NCI-H526 (cell line): Measurements from ENCODE around the gene COL25A1.
"Not testable (repeated sequence)": the region's sequence is repeated elsewhere in the genome, so short reads cannot be mapped to it uniquely, and the experiment has no call there.

Source experiments
- DNase-seq, 2 experiments: peaks; one replicate each; lab custom pipeline; 2025; lab: John Stamatoyannopoulos, UW

The COL25A1 gene

DNA sequence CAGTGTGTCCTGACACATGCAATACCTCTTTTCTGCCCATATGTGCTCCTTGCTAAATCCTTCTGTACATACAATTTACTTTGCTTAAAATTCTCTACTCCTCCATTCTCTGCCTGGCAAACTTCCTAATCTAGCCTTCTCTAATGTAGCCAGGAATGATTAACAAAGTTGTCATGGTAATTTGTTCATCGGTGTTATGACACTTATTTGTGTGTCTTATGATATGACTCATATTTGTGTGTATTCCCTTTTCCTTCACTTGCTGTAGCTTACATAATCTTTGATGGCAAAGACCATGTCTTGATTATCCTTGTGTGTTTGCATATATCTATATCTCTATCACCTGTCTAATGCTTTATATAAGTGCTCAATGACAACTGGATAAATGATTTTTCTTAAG is 133.3 kb downstream of the COL25A1 start:
- no peak for DNase-seq

DNA sequence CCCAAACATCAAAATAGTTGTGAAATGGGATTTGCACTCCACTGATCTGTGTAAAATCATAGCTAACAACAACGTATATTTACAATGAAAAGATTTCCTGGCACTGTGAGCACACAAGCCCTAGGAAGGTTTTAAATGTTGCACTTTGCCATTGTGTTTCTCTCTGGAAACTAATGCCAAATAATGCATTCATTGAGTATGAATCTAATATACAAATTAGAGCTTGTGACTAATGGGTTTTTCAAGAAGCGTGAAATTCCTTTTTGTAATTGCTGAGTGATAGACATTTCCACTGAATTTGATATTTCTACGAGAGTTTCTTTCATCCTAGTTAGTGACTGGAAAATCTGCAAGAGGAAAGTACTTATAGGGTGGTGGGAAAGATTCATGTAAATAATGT is 135.9 kb downstream of the COL25A1 start:
- no peak for DNase-seq

GRCh38 chr4:109166126-109166525 is 136.3 kb downstream of the COL25A1 start:
- DNase-seq: no peak

- peak; percentile 35 to 47 for DNase-seq
Measured at GRCh38 chr4:109164011-109164410, 138.4 kb downstream of the COL25A1 start.

DNA sequence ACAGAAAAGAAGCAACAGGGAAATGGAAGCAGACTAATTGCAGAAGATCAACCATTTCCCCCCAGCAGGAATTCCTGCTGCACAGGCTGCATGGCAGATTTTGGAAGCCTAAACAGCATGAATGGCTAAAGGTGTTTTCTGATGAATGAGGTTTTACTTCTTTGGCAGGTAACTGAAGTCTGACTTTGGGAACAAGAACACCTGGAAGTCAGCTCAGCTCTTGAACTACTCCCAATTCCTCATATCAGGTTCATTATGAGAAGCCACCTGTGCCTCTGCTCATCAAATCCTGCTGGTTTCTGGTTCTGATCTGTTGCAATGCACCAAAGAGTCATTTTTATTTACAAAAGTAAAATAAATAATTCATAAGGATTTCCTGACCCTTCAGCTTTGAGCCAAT is 139.0 kb downstream of the COL25A1 start:
- DNase-seq: no peak

DNA sequence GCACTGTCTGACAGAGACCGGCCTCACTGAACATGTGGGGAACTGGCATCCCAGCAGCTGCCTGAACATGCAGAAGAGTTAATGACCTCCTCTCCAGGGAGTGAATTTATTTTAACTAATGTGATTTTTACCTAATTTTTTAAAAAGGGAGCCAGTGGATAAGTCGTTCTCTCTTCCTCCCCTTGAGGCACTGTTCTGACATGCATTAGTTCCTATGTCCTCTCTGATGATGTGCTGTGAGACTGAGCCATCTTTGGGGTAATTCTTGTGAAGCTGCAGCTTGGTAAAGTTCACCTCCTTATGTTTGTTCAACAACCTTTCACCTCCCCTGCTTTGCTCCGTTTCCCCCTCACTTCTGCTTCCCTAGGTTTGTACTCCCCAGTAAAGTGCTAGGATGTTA is 139.7 kb downstream of the COL25A1 start:
- DNase-seq: no peak

DNA sequence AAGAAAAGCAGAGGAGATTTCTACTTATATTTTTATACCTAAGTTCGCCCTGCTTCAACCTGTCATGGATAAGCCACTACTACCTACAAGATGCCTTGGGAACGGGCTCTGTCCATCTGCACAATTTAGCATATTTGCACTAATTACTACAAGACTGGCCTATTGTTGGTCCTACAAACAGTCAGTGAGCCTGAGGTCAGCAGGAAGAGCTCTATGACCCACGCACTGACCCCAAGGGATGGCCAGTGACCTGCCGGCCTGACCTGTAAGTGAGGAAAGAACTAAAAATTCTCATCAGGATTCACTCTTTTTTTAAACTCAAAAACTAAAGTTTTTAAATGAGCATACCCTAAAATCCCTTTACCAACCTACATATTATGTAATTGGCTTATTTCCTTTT is 142.0 kb downstream of the COL25A1 start:
- no peak for DNase-seq

- no peak for DNase-seq
Measured at GRCh38 chr4:109157696-109158095, 144.8 kb downstream of the COL25A1 start.

- no peak for DNase-seq
Measured at GRCh38 chr4:109157205-109157604, 145.3 kb downstream of the COL25A1 start.

DNA sequence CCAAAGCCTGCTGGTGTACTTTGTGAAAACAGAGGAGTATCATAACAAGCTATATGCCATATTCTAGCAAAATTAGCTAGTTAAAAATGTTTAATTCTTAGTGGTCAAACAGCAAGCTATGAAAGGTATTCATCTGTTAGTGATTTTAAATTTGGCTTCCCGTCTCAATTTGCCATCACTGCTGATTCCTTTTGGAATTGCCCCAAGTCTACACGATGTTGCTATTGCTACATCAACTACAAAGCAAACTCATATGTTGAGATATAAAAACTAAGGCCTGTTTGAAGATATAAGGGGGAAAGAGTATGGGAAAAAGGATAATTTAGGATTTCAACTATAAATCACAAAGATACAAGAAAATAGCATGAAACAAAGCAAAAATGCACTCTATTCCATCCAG is 146.1 kb downstream of the COL25A1 start:
- DNase-seq: no peak

GRCh38 chr4:109155682-109156283 is 146.7 kb downstream of the COL25A1 start:
- DNase-seq: no peak

DNA sequence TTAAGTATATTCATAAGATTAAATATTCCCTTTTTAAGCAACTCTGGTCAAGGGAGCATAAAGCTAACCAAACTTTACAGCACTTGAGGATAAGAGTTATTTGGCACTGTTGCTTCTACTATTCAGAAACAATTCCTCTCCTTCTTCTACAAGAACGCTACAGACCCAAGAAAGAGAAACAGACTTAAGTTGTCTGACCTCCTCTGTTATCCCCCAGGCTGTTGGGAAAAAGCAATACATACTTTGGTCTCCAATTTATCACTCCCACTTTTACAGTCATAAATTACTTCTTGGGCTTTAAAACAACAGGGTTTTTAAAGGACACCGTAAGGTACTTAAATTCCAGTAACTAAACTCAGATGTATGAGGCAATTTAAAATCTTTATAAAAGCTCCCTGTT is 147.4 kb downstream of the COL25A1 start:
- no peak for DNase-seq

GRCh38 chr4:109154424-109154823 is 148.0 kb downstream of the COL25A1 start:
- no peak for DNase-seq

- DNase-seq: no peak
Measured at GRCh38 chr4:109149836-109150235, 152.6 kb downstream of the COL25A1 start.

- DNase-seq: no peak
Measured at GRCh38 chr4:109148577-109149075, 153.8 kb downstream of the COL25A1 start.

GRCh38 chr4:109147135-109147534 is 155.3 kb downstream of the COL25A1 start:
- DNase-seq: no peak

GRCh38 chr4:109146499-109146898 is 156.0 kb downstream of the COL25A1 start:
- no peak for DNase-seq

- not testable (repeated sequence) for DNase-seq
Measured at GRCh38 chr4:109138125-109138524, 164.3 kb downstream of the COL25A1 start.

DNA sequence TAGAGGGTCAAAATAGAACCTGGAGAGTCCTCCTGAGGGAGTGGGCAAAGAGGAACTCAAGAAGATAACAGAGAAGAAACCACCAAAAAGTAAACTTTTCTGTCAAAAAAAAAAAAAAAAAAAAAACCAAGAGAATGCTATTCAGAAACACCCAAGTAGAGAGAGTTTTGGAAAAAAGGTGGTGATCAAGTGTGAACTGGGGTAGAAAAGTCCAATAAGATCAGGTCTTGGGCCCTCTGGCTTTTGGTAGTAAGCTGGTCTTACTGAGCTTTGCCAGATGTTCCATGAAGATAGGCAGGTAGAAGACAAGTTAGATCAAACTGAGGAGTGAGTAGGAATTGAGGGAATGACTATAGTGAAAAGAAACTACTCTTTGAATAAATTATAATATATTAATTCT is 167.5 kb downstream of the COL25A1 start:
- DNase-seq: no peak

GRCh38 chr4:109134268-109134667 is 168.2 kb downstream of the COL25A1 start:
- no peak for DNase-seq

- no peak for DNase-seq
Measured at GRCh38 chr4:109131559-109131958, 170.9 kb downstream of the COL25A1 start.

DNA sequence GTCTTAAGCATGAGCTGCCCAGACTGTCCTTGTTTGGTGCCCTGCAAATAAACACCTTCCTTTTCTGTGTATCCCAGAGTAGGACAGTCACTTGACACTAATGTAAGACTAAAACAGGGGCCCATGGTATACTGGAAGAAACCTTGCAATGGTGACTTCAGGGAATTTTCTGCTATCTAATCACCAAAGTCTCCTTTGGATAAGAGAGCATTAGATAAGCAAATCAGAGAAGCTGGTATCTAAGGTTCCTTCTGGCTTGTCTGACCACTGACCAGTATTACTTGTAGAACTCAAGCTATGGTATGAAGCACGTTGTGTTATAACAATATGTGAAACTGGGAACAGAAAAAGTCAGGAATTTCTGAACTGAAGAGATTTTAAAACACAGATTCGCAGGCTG is 173.9 kb downstream of the COL25A1 start:
- no peak for DNase-seq

- DNase-seq: no peak
Measured at GRCh38 chr4:109127866-109128265, 174.6 kb downstream of the COL25A1 start.

- DNase-seq: no peak
Measured at GRCh38 chr4:109126856-109127255, 175.6 kb downstream of the COL25A1 start.
